A549 (cell line): ENCODE results near the gene STRIP2. TPM values are rescaled to one million over a fixed set of nuclear protein-coding genes. Genes with fewer than 3 reads are reported as not detected.

Source experiments
- ATAC-seq, 2 experiments: fragments of 200-7000 bp in 1 of 2; fragments of >200 bp in 1 of 2; cut with Nextera tagmentation in 1 of 2; cut with Tn5 transposase in 1 of 2; 3 replicates each; pipeline versions ENCODE4 v1.8.0 to v1.9.1; 2018 to 2020; ENCODE audit warnings: mild to moderate bottlenecking in 1 of 2, moderate library complexity in 1 of 2
- CTCF ChIA-PET: fragments of 300-600 bp; sonication (Branson Sonifier 250); formaldehyde crosslinking; extraction: SDS; loops from one replicate; lab custom pipeline; 2021; ENCODE audit warnings: antibody characterized with exemption, inconsistent platforms; lab: Yijun Ruan, JAX
- POLR2A ChIA-PET: fragments of 350-600 bp; formaldehyde crosslinking; extraction: SDS; loops from one replicate; lab custom pipeline; 2021; ENCODE audit warnings: antibody characterized with exemption, inconsistent platforms; lab: Yijun Ruan, JAX
- DNase-seq, 2 experiments: peaks; one replicate each; pipeline versions ENCODE4 v3.0.0 to v3.0.0-alpha.2; 2011 to 2016; ENCODE audit warnings: low read depth in 1 of 2, low spot score in 1 of 2
- FAIRE-seq: peaks from 2 replicates; lab custom pipeline; 2011; peaks lifted over from hg19 to GRCh38; lab: Jason Lieb, UNC
- H3K27ac ChIP-seq, 2 experiments: fragments of >200 bp; sonication (Bioruptor Twin); formaldehyde crosslinking; 3 replicates each; pipeline ENCODE4 v1.5.1; 2016 to 2017
- H3K4me1 ChIP-seq: fragments of >200 bp; sonication (Bioruptor Twin); formaldehyde crosslinking; 3 replicates; pipeline ENCODE4 v1.6.1; 2016
- H3K4me2 ChIP-seq: fragments of >200 bp; sonication (Bioruptor Twin); formaldehyde crosslinking; 3 replicates; pipeline ENCODE4 v1.6.1; 2016
- H3K4me3 ChIP-seq: fragments of >200 bp; sonication (Bioruptor Twin); formaldehyde crosslinking; 3 replicates; pipeline ENCODE4 v1.5.1; 2016
- H3K9me3 ChIP-seq: fragments of >200 bp; sonication (Bioruptor Twin); formaldehyde crosslinking; 3 replicates; pipeline ENCODE4 v1.6.1; 2016
- BHLHE40 ChIP-seq: IDR thresholded peaks from 2 replicates; pipeline ENCODE4 v1.6.1; 2012; ENCODE audit warnings: low read depth, low read length, inconsistent platforms
- CBX8 ChIP-seq: fragments of 200-600 bp; sonication (generic); IDR thresholded peaks from 2 replicates; pipeline ENCODE4 v1.6.1; 2016
- CEBPB ChIP-seq, 2 experiments: fragments of >200 bp in 1 of 2; sonication (Bioruptor Twin) in 1 of 2; formaldehyde crosslinking in 1 of 2; IDR thresholded peaks; 2 replicates each; pipeline ENCODE4 v1.6.1; 2012 to 2016
- CHD2 ChIP-seq: fragments of 150-350 bp; IDR thresholded peaks from 2 replicates; pipeline ENCODE4 v1.6.1; 2014; ENCODE audit warnings: low read length; ENCODE audit not compliant: partially characterized antibody
- CHD4 ChIP-seq: fragments of 200-600 bp; sonication (generic); IDR thresholded peaks from 2 replicates; pipeline ENCODE4 v1.6.1; 2016; ENCODE audit warnings: antibody characterized with exemption, mild to moderate bottlenecking, borderline replicate concordance
- FOSB ChIP-seq: fragments of 250-450 bp; sonication (Bioruptor Pico); IDR thresholded peaks from 2 replicates; pipeline ENCODE4 v1.5.0; 2020; ENCODE audit warnings: mild to moderate bottlenecking, moderate library complexity
- FOXS1 ChIP-seq: fragments of 250-450 bp; sonication (Bioruptor Pico); IDR thresholded peaks from 2 replicates; pipeline ENCODE4 v1.5.0; 2020; ENCODE audit warnings: mild to moderate bottlenecking, moderate library complexity
- GATA3 ChIP-seq: IDR thresholded peaks from 2 replicates; pipeline ENCODE4 v1.6.1; 2012; ENCODE audit warnings: borderline replicate concordance
- HEYL ChIP-seq: fragments of 250-450 bp; sonication (Bioruptor Pico); IDR thresholded peaks from 2 replicates; pipeline ENCODE4 v1.8.0; 2021; ENCODE audit warnings: mild to moderate bottlenecking, moderate library complexity
- HOXA7 ChIP-seq: fragments of 250-450 bp; sonication (Bioruptor Pico); IDR thresholded peaks from 2 replicates; pipeline ENCODE4 v1.5.0; 2020; ENCODE audit warnings: mild to moderate bottlenecking, moderate library complexity
- JUN ChIP-seq, 2 experiments: fragments of >200 bp; sonication (Bioruptor Twin); formaldehyde crosslinking; IDR thresholded peaks; 2 replicates in 1 of 2; 3 replicates in 1 of 2; pipeline ENCODE4 v1.6.1; 2016 to 2017
- MYC ChIP-seq: IDR thresholded peaks from 2 replicates; pipeline ENCODE4 v1.6.1; 2012; ENCODE audit warnings: mild to moderate bottlenecking, inconsistent platforms, low read length, improper control_type of control experiment, borderline replicate concordance
- PHF8 ChIP-seq: fragments of 200-600 bp; sonication (generic); IDR thresholded peaks from 2 replicates; pipeline ENCODE4 v1.6.1; 2016; ENCODE audit warnings: low read depth, mild to moderate bottlenecking, antibody characterized with exemption, moderate library complexity, borderline replicate concordance
- POLR2A ChIP-seq: IDR thresholded peaks from 2 replicates; pipeline ENCODE4 v1.6.1; 2012; ENCODE audit warnings: mild to moderate bottlenecking, low read length
- RFX5 ChIP-seq: fragments of 450-650 bp; IDR thresholded peaks from 2 replicates; pipeline ENCODE4 v1.7.1; 2014; ENCODE audit warnings: antibody characterized with exemption, mild to moderate bottlenecking, moderate library complexity
- RNF2 ChIP-seq: fragments of 200-600 bp; sonication (generic); IDR thresholded peaks from 2 replicates; pipeline ENCODE4 v1.6.1; 2016; ENCODE audit warnings: low read depth, mild to moderate bottlenecking, antibody characterized with exemption, moderate library complexity, borderline replicate concordance
- SREBF2 ChIP-seq: fragments of 450-650 bp; IDR thresholded peaks from 2 replicates; pipeline ENCODE4 v1.6.1; 2014; ENCODE audit warnings: mild to moderate bottlenecking, moderate library complexity
- TFCP2L1 ChIP-seq: fragments of 250-450 bp; sonication (Bioruptor Pico); IDR thresholded peaks from 2 replicates; pipeline ENCODE4 v1.5.0; 2021; ENCODE audit warnings: mild to moderate bottlenecking
- ZFP36 ChIP-seq: fragments of 450-650 bp; IDR thresholded peaks from 2 replicates; pipeline ENCODE4 v1.6.1; 2014; ENCODE audit warnings: borderline replicate concordance; ENCODE audit not compliant: partially characterized antibody
- WGBS: methylation state at CpG from one replicate; pipeline ENCODE4 v1.1.6; 2017; ENCODE audit errors: missing lambda C conversion rate; 5-methylcytosine and 5-hydroxymethylcytosine counted together
- polyA plus RNA-seq, 4 experiments: library from polyadenylated mRNA; depleted of rRNA in 3 of 4; stranded (reverse); fragments of >200 nt; fragmentation: RNase III in 1 of 4; extraction: RNeasy Plus Mini Kit Qiagen cat#74134 plus additional on column Dnase treatment in 1 of 4; gene quantifications; 2 replicates in 3 of 4; 3 replicates in 1 of 4; pipeline ENCODE4 v1.2.3, GENCODE V29; 2011 to 2017
- TF ChIP-seq, protein P1 (sequence below): fragments of 200-600 bp; sonication (generic); IDR thresholded peaks from 2 replicates; pipeline ENCODE4 v1.6.1; 2016; ENCODE audit warnings: antibody characterized with exemption, mild to moderate bottlenecking, moderate library complexity
- TF ChIP-seq, protein P2 (sequence below): fragments of 150-350 bp; IDR thresholded peaks from 2 replicates; pipeline ENCODE4 v1.6.1; 2014; ENCODE audit warnings: low read depth, mild to moderate bottlenecking, low read length
- TF ChIP-seq, protein P3 (sequence below): fragments of >200 bp; sonication (Bioruptor Twin); formaldehyde crosslinking; IDR thresholded peaks from 3 replicates; pipeline ENCODE4 v1.5.1; 2016
- TF ChIP-seq, protein P4 (sequence below): IDR thresholded peaks from 2 replicates; pipeline ENCODE4 v1.6.1; 2012
- TF ChIP-seq, protein P5 (sequence below): fragments of 450-650 bp; IDR thresholded peaks from 2 replicates; pipeline ENCODE4 v1.6.1; 2014; ENCODE audit warnings: antibody characterized with exemption
- TF ChIP-seq, protein P6 (sequence below): fragments of 250-450 bp; sonication (Bioruptor Pico); IDR thresholded peaks from 2 replicates; pipeline ENCODE4 v1.5.0; 2020; ENCODE audit warnings: low read depth, mild to moderate bottlenecking, moderate library complexity
- TF ChIP-seq, protein P7 (sequence below): fragments of 250-450 bp; sonication (Bioruptor Pico); IDR thresholded peaks from 2 replicates; pipeline ENCODE4 v1.5.0; 2021; ENCODE audit warnings: mild to moderate bottlenecking, moderate library complexity, borderline replicate concordance

Gene STRIP2
- polyA plus RNA-seq, 2 of the 4 experiments (the other 2 are of a cell fraction): 4.9 to 7.2 TPM

DNA sequence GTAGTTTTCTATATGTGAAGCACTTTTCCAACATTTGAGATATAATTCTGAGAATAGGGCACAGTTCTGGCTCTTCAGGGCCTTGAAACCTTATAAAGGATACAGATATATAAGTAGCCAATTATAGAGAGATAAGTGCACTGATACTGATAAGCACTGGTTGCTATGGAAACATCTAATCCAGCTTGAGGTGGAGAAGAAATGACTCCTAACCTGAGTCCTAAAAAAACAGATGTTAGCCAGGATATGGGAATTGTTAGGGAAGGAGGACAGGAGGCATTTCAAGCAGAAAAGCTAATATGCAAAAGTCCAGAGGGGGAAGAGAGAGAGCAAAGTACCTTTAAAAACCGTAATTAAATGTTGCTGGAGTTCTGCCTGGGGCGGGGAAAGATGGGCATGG is 30.8 kb downstream of the STRIP2 start:
- Histone ChIP-seq H3K9me3 (no peaks in the 10 kb centered on the region), H3K4me1 (no peaks in the 10 kb centered on the region), H3K4me3 (no peak overlapping the region), H3K4me2 (no peak overlapping the region), H3K27ac (no peak overlapping the region)
- no peak for ATAC-seq
- no peak for DNase-seq
- FAIRE-seq: no peak
- 81% methylated on average over 2 of the region's 2 CpGs for WGBS
- TF ChIP-seq POLR2A (no peak), RNF2 (no peak), RFX5 (no peak), HEYL (CRISPR knock-in tag) (no peak), CHD2 (no peak), JUN (IDR thresholded peaks at IDR 0.05) (no peak), PHF8 (no peak), GATA3 (no peak), TFCP2L1 (CRISPR knock-in tag) (no peak), CHD4 (no peak), FOSB (CRISPR knock-in tag) (no peak)
- TF ChIP-seq, protein P1, sequence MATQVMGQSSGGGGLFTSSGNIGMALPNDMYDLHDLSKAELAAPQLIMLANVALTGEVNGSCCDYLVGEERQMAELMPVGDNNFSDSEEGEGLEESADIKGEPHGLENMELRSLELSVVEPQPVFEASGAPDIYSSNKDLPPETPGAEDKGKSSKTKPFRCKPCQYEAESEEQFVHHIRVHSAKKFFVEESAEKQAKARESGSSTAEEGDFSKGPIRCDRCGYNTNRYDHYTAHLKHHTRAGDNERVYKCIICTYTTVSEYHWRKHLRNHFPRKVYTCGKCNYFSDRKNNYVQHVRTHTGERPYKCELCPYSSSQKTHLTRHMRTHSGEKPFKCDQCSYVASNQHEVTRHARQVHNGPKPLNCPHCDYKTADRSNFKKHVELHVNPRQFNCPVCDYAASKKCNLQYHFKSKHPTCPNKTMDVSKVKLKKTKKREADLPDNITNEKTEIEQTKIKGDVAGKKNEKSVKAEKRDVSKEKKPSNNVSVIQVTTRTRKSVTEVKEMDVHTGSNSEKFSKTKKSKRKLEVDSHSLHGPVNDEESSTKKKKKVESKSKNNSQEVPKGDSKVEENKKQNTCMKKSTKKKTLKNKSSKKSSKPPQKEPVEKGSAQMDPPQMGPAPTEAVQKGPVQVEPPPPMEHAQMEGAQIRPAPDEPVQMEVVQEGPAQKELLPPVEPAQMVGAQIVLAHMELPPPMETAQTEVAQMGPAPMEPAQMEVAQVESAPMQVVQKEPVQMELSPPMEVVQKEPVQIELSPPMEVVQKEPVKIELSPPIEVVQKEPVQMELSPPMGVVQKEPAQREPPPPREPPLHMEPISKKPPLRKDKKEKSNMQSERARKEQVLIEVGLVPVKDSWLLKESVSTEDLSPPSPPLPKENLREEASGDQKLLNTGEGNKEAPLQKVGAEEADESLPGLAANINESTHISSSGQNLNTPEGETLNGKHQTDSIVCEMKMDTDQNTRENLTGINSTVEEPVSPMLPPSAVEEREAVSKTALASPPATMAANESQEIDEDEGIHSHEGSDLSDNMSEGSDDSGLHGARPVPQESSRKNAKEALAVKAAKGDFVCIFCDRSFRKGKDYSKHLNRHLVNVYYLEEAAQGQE: no peak
- TF ChIP-seq, protein P2, sequence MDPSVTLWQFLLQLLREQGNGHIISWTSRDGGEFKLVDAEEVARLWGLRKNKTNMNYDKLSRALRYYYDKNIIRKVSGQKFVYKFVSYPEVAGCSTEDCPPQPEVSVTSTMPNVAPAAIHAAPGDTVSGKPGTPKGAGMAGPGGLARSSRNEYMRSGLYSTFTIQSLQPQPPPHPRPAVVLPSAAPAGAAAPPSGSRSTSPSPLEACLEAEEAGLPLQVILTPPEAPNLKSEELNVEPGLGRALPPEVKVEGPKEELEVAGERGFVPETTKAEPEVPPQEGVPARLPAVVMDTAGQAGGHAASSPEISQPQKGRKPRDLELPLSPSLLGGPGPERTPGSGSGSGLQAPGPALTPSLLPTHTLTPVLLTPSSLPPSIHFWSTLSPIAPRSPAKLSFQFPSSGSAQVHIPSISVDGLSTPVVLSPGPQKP: no peak
- TF ChIP-seq, protein P3, sequence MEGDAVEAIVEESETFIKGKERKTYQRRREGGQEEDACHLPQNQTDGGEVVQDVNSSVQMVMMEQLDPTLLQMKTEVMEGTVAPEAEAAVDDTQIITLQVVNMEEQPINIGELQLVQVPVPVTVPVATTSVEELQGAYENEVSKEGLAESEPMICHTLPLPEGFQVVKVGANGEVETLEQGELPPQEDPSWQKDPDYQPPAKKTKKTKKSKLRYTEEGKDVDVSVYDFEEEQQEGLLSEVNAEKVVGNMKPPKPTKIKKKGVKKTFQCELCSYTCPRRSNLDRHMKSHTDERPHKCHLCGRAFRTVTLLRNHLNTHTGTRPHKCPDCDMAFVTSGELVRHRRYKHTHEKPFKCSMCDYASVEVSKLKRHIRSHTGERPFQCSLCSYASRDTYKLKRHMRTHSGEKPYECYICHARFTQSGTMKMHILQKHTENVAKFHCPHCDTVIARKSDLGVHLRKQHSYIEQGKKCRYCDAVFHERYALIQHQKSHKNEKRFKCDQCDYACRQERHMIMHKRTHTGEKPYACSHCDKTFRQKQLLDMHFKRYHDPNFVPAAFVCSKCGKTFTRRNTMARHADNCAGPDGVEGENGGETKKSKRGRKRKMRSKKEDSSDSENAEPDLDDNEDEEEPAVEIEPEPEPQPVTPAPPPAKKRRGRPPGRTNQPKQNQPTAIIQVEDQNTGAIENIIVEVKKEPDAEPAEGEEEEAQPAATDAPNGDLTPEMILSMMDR: no peak
- TF ChIP-seq, protein P4, sequence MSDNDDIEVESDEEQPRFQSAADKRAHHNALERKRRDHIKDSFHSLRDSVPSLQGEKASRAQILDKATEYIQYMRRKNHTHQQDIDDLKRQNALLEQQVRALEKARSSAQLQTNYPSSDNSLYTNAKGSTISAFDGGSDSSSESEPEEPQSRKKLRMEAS: no peak
- ChIA-PET POLR2A (no interaction called here), CTCF (interaction anchor here (0.7 to 5.6 kb wide), 10 partner anchors 7 to 247 kb away, joined by 3 to 34 read pairs (median 4); no protein-coding TSS in a partner anchor)

DNA sequence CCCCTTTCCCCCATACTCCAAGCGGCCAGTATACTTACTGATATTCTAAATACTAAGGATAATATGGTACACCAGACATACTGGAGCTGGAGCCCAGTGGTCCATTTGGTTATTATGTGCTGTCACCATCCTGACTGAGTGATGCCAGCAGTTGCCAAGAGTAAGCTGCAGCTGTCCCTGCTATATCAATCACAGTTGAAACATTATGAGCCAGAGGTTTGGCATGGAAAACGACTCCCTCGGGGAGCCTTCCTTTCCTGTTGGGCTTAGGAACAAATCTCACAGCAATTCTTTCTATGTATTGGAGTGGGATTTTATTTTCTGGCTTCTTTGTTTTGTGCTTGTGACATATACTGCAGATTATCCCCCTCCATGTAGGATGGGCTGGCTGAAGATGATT is 32.6 kb downstream of the STRIP2 start:
- DNase-seq: no peak
- WGBS: 76% methylated on average over 3 of the region's 3 CpGs
- H3K9me3 ChIP-seq: no peaks in the 10 kb centered on the region
- POLR2A ChIA-PET: no interaction called here
- H3K27ac ChIP-seq: no peak overlapping the region
- CTCF ChIA-PET: interaction anchor here (0.6 to 7.4 kb wide), 4 partner anchors 33 to 248 kb away, joined by 3 to 65 read pairs (median 5); partner anchors contain the start of gene STRIP2
- H3K4me2 ChIP-seq: no peak overlapping the region
- peaks cover 6% of the 10 kb centered on the region; the same call in 1 of the 3 replicates for H3K4me1 ChIP-seq
- H3K4me3 ChIP-seq: no peak overlapping the region
- FAIRE-seq: no peak
- ATAC-seq: no peak
- TF ChIP-seq ZFP36: no peak
- TF ChIP-seq RFX5: no peak
- no peak for TF ChIP-seq MYC
- TF ChIP-seq CEBPB (IDR thresholded peaks at IDR 0.05): no peak
- TF ChIP-seq HOXA7 (CRISPR knock-in tag): no peak
- TF ChIP-seq SREBF2: no peak
- TF ChIP-seq, protein P5, sequence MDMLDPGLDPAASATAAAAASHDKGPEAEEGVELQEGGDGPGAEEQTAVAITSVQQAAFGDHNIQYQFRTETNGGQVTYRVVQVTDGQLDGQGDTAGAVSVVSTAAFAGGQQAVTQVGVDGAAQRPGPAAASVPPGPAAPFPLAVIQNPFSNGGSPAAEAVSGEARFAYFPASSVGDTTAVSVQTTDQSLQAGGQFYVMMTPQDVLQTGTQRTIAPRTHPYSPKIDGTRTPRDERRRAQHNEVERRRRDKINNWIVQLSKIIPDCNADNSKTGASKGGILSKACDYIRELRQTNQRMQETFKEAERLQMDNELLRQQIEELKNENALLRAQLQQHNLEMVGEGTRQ: no peak
- no peak for TF ChIP-seq CBX8
- TF ChIP-seq BHLHE40: no peak
- no peak for TF ChIP-seq FOXS1 (CRISPR knock-in tag)
- TF ChIP-seq, protein P6, sequence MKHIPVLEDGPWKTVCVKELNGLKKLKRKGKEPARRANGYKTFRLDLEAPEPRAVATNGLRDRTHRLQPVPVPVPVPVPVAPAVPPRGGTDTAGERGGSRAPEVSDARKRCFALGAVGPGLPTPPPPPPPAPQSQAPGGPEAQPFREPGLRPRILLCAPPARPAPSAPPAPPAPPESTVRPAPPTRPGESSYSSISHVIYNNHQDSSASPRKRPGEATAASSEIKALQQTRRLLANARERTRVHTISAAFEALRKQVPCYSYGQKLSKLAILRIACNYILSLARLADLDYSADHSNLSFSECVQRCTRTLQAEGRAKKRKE (CRISPR knock-in tag): no peak
- TF ChIP-seq, protein P7, sequence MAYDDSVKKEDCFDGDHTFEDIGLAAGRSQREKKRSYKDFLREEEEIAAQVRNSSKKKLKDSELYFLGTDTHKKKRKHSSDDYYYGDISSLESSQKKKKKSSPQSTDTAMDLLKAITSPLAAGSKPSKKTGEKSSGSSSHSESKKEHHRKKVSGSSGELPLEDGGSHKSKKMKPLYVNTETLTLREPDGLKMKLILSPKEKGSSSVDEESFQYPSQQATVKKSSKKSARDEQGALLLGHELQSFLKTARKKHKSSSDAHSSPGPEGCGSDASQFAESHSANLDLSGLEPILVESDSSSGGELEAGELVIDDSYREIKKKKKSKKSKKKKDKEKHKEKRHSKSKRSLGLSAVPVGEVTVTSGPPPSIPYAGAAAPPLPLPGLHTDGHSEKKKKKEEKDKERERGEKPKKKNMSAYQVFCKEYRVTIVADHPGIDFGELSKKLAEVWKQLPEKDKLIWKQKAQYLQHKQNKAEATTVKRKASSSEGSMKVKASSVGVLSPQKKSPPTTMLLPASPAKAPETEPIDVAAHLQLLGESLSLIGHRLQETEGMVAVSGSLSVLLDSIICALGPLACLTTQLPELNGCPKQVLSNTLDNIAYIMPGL (CRISPR knock-in tag): no peak
- TF ChIP-seq, protein P2: no peak
